GM12878 (cell line): ENCODE data around the gene SPTSSB. TPM values are rescaled to one million over a fixed set of nuclear protein-coding genes. Genes with fewer than 3 reads are reported as not detected.

Source experiments
- ATAC-seq: fragments of 200-7000 bp; cut with Tn5 transposase; 3 replicates; pipeline ENCODE4 v1.9.1; 2020; ENCODE audit warnings: mild to moderate bottlenecking, moderate library complexity
- BruUV-seq: library from RNA; stranded (reverse); fragments of 400-500 nt; replicated peaks from 2 replicates; lab custom pipeline; 2021; lab: Mats Ljungman, UMichigan
- CTCF ChIA-PET: fragments of 300-600 bp; sonication (Branson Sonifier 250); formaldehyde crosslinking; extraction: SDS; loops from one replicate; lab custom pipeline; 2021; ENCODE audit warnings: inconsistent platforms; lab: Yijun Ruan, JAX
- POLR2A ChIA-PET: fragments of 350-600 bp; formaldehyde crosslinking; extraction: SDS; loops from one replicate; lab custom pipeline; 2021; ENCODE audit warnings: inconsistent platforms; lab: Charles Lee
- RAD21 ChIA-PET: fragments of 300-600 bp; sonication (Branson Sonifier 250); formaldehyde crosslinking; loops from one replicate; lab custom pipeline; 2023; ENCODE audit warnings: antibody characterized with exemption; ENCODE audit not compliant: unreplicated experiment; lab: Charles Lee
- SMC1A ChIA-PET: fragments of 300-600 bp; sonication (Branson Sonifier 250); formaldehyde crosslinking; loops from one replicate; lab custom pipeline; 2023; ENCODE audit not compliant: unreplicated experiment, uncharacterized antibody; lab: Charles Lee
- DNase-seq: peaks from one replicate; pipeline ENCODE4 v3.0.0-alpha.2; 2011; ENCODE audit warnings: low read depth, low spot score
- FAIRE-seq: peaks from 3 replicates; lab custom pipeline; 2011; peaks lifted over from hg19 to GRCh38; lab: Jason Lieb, UNC
- H2AFZ ChIP-seq: 2 replicates; pipeline ENCODE4 v1.6.0; 2011; ENCODE audit warnings: low read depth, low read length, control low read depth; ENCODE audit not compliant: control insufficient read depth
- H3K27ac ChIP-seq: 2 replicates; pipeline ENCODE4 v1.5.1; 2011; ENCODE audit warnings: control low read depth; ENCODE audit not compliant: control insufficient read depth, insufficient read depth
- H3K27me3 ChIP-seq, 2 experiments: replicated peaks in 1 of 2; 2 replicates each; pipeline versions ENCODE4 v1.6.0 to v1.6.1; 2011; ENCODE audit warnings: low read length in 1 of 2; ENCODE audit not compliant: control insufficient read depth in 2 of 2, insufficient read depth in 2 of 2
- H3K36me3 ChIP-seq, 2 experiments: 2 replicates each; pipeline ENCODE4 v1.5.1; 2011; ENCODE audit warnings: low read length in 1 of 2; ENCODE audit not compliant: control insufficient read depth in 2 of 2, insufficient read depth in 2 of 2
- H3K4me1 ChIP-seq: 2 replicates; pipeline ENCODE4 v1.6.1; 2011; ENCODE audit warnings: mild to moderate bottlenecking, low read length, moderate library complexity, mixed read lengths; ENCODE audit not compliant: control insufficient read depth, insufficient read depth
- H3K4me2 ChIP-seq: 2 replicates; pipeline ENCODE4 v1.6.0; 2011; ENCODE audit warnings: control low read depth; ENCODE audit not compliant: control insufficient read depth, insufficient read depth
- H3K4me3 ChIP-seq: fragments of 200-600 bp; sonication (generic); 2 replicates; pipeline ENCODE4 v1.5.1; 2016
- H3K79me2 ChIP-seq: 2 replicates; pipeline ENCODE4 v1.6.0; 2011; ENCODE audit warnings: low read length; ENCODE audit not compliant: control insufficient read depth, insufficient read depth
- H3K9ac ChIP-seq: 2 replicates; pipeline ENCODE4 v1.8.0; 2011; ENCODE audit warnings: low read length, control low read depth, mixed read lengths; ENCODE audit not compliant: control insufficient read depth, insufficient read depth
- H3K9me3 ChIP-seq: replicated peaks from 3 replicates; pipeline ENCODE4 v1.5.1; 2011; ENCODE audit warnings: mild to moderate bottlenecking, low read length; ENCODE audit not compliant: control insufficient read depth, insufficient read depth
- H4K20me1 ChIP-seq: 2 replicates; pipeline ENCODE4 v1.6.0; 2011; ENCODE audit not compliant: control insufficient read depth, insufficient read depth
- BACH1 ChIP-seq: fragments of 450-650 bp; IDR thresholded peaks from 2 replicates; pipeline ENCODE4 v1.6.1; 2017; ENCODE audit warnings: mild to moderate bottlenecking, borderline replicate concordance
- CREB1 ChIP-seq: IDR thresholded peaks from 2 replicates; pipeline ENCODE4 v1.6.1; 2012; ENCODE audit warnings: low read depth, mild to moderate bottlenecking, inconsistent platforms
- GABPA ChIP-seq: IDR thresholded peaks from 2 replicates; pipeline ENCODE4 v1.6.1; 2014; ENCODE audit warnings: antibody characterized with exemption, low read depth, mild to moderate bottlenecking, inconsistent platforms
- HDGF ChIP-seq: fragments of 450-650 bp; IDR thresholded peaks from 2 replicates; pipeline ENCODE4 v1.6.1; 2016; ENCODE audit warnings: antibody characterized with exemption
- KLF5 ChIP-seq: fragments of 450-650 bp; IDR thresholded peaks from 2 replicates; pipeline ENCODE4 v1.6.1; 2014; ENCODE audit warnings: mild to moderate bottlenecking; ENCODE audit not compliant: partially characterized antibody
- NFYA ChIP-seq: IDR thresholded peaks from 2 replicates; pipeline ENCODE4 v1.6.1; 2011; ENCODE audit warnings: low read depth, mild to moderate bottlenecking, low read length, improper control_type of control experiment, borderline replicate concordance
- SREBF1 ChIP-seq: IDR thresholded peaks from 2 replicates; pipeline ENCODE4 v1.6.1; 2012; ENCODE audit warnings: mild to moderate bottlenecking, low read length
- STAT3 ChIP-seq: IDR thresholded peaks from 2 replicates; pipeline ENCODE4 v1.6.1; 2011; ENCODE audit warnings: low read depth, low read length, improper control_type of control experiment
- TBL1XR1 ChIP-seq: IDR thresholded peaks from 2 replicates; pipeline ENCODE4 v1.6.1; 2012; ENCODE audit warnings: low read depth, low read length, improper control_type of control experiment
- ZSCAN29 ChIP-seq: fragments of 450-650 bp; IDR thresholded peaks from 2 replicates; pipeline ENCODE4 v1.6.1; 2017; ENCODE audit warnings: mild to moderate bottlenecking, moderate library complexity
- WGBS: methylation state at CpG from one replicate; pipeline ENCODE4 v1.1.6; 2016; ENCODE audit warnings: low lambda C conversion rate; ENCODE audit not compliant: insufficient replicate concordance, insufficient coverage; ENCODE audit errors: missing lambda C conversion rate; 5-methylcytosine and 5-hydroxymethylcytosine counted together
- in situ Hi-C: fragments of 300-500 bp; cut with MboI; formaldehyde crosslinking; loops from 9 replicates; pipeline ENCODE4 v1.14.3; 2018; ENCODE audit warnings: mixed read lengths
- intact Hi-C: fragments of 100-400 bp; cut with micrococcal nuclease; formaldehyde crosslinking; loops from one replicate; pipeline ENCODE4 v1.14.2; 2022; ENCODE audit not compliant: unreplicated experiment
- polyA plus RNA-seq, 11 experiments: library from polyadenylated mRNA; depleted of rRNA in 4 of 11; unstranded in 6 of 11; stranded (reverse) in 5 of 11; fragments of >200 nt; fragmentation: Nextera tagmentation in 4 of 11; fragmentation: Illumina TruSeq in 1 of 11; extraction: Ambion mirVana in 4 of 11; extraction: Trizol in 1 of 11; gene quantifications; 1 replicate in 1 of 11; 2 replicates in 10 of 11; pipeline versions ENCODE4 v1.2.1 to v1.2.3, GENCODE V29; 2011 to 2016; ENCODE audit warnings: inconsistent platforms in 2 of 11, missing spikeins in 2 of 11, low read depth in 1 of 11
- total RNA-seq, 4 experiments: library from RNA; depleted of rRNA in 3 of 4; stranded (reverse); fragments of >200 nt in 3 of 4; fragmentation: Illumina TruSeq in 1 of 4; extraction: Trizol in 1 of 4; gene quantifications; 2 replicates each; pipeline versions ENCODE4 v1.2.1 to v1.2.3, GENCODE V29; 2013 to 2021
- TF ChIP-seq, protein P1 (sequence below): fragments of 450-650 bp; IDR thresholded peaks from 2 replicates; pipeline ENCODE4 v1.6.1; 2014; ENCODE audit warnings: mild to moderate bottlenecking
- TF ChIP-seq, protein P2 (sequence below): fragments of 450-650 bp; IDR thresholded peaks from 2 replicates; pipeline ENCODE4 v1.6.1; 2016; ENCODE audit warnings: mild to moderate bottlenecking
- TF ChIP-seq, protein P3 (sequence below): IDR thresholded peaks from 2 replicates; pipeline ENCODE4 v1.6.1; 2012; ENCODE audit warnings: mild to moderate bottlenecking, low read depth, low read length

Gene SPTSSB
- total and polyA plus RNA-seq, 10 of the 15 experiments (the other 5 are each of a cell fraction or from before 2014, with no cell fraction given) = 0.19 to 30.6 (median 0.91) TPM

DNA sequence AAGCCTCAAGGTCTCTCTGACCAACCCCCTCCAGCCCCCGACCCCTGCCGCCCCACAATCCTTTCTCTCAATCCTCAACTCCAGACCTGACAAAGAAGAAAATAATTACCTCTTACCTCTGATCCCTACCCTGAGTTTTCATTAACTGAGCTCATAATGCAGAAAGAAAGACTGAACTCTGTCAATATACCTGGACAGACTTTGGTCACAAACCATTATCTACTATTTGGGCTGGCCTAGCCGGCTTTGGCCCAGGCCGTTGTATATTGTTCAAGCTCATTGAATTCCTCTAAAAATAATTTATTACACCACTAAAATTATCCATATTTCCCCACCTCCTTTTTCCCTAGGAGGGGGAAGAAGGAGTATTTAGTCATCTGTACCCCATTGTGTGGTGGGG, 29.3 kb upstream of the SPTSSB start:
- no peaks in the 10 kb centered on the region; the same call in 2 of the 3 replicates for H3K9me3 ChIP-seq
- no peaks in the 10 kb centered on the region for H3K4me1 ChIP-seq
- H3K4me2 ChIP-seq = no peak overlapping the region
- H4K20me1 ChIP-seq = no peaks in the 10 kb centered on the region
- no peak overlapping the region for H3K27ac ChIP-seq
- DNase-seq (no peak), FAIRE-seq (no peak), ATAC-seq (no peak)
- in situ Hi-C loops = no loop called here
- POLR2A ChIA-PET = no interaction called here
- H3K79me2 ChIP-seq = no peaks in the 10 kb centered on the region
- SMC1A ChIA-PET = interaction anchor here (0.7 to 1.9 kb wide), 6 partner anchors 8 to 54 kb away, joined by 3 to 6 read pairs (median 4); no protein-coding TSS in a partner anchor
- CTCF ChIA-PET = interaction anchor here (0.8 to 1.7 kb wide), 3 partner anchors 9 to 125 kb away, joined by 3 to 9 read pairs (median 3); no protein-coding TSS in a partner anchor
- no peak for TF ChIP-seq TBL1XR1
- TF ChIP-seq, protein P1, sequence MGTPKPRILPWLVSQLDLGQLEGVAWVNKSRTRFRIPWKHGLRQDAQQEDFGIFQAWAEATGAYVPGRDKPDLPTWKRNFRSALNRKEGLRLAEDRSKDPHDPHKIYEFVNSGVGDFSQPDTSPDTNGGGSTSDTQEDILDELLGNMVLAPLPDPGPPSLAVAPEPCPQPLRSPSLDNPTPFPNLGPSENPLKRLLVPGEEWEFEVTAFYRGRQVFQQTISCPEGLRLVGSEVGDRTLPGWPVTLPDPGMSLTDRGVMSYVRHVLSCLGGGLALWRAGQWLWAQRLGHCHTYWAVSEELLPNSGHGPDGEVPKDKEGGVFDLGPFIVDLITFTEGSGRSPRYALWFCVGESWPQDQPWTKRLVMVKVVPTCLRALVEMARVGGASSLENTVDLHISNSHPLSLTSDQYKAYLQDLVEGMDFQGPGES = no peak
- no peak for TF ChIP-seq CREB1
- no peak for TF ChIP-seq KLF5
- TF ChIP-seq NFYA = no peak
- TF ChIP-seq GABPA = no peak
- TF ChIP-seq HDGF = no peak
- no peak for TF ChIP-seq SREBF1
- TF ChIP-seq BACH1 = no peak
- TF ChIP-seq, protein P2, sequence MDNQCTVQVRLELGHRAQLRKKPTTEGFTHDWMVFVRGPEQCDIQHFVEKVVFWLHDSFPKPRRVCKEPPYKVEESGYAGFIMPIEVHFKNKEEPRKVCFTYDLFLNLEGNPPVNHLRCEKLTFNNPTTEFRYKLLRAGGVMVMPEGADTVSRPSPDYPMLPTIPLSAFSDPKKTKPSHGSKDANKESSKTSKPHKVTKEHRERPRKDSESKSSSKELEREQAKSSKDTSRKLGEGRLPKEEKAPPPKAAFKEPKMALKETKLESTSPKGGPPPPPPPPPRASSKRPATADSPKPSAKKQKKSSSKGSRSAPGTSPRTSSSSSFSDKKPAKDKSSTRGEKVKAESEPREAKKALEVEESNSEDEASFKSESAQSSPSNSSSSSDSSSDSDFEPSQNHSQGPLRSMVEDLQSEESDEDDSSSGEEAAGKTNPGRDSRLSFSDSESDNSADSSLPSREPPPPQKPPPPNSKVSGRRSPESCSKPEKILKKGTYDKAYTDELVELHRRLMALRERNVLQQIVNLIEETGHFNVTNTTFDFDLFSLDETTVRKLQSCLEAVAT = no peak
- TF ChIP-seq, protein P3, sequence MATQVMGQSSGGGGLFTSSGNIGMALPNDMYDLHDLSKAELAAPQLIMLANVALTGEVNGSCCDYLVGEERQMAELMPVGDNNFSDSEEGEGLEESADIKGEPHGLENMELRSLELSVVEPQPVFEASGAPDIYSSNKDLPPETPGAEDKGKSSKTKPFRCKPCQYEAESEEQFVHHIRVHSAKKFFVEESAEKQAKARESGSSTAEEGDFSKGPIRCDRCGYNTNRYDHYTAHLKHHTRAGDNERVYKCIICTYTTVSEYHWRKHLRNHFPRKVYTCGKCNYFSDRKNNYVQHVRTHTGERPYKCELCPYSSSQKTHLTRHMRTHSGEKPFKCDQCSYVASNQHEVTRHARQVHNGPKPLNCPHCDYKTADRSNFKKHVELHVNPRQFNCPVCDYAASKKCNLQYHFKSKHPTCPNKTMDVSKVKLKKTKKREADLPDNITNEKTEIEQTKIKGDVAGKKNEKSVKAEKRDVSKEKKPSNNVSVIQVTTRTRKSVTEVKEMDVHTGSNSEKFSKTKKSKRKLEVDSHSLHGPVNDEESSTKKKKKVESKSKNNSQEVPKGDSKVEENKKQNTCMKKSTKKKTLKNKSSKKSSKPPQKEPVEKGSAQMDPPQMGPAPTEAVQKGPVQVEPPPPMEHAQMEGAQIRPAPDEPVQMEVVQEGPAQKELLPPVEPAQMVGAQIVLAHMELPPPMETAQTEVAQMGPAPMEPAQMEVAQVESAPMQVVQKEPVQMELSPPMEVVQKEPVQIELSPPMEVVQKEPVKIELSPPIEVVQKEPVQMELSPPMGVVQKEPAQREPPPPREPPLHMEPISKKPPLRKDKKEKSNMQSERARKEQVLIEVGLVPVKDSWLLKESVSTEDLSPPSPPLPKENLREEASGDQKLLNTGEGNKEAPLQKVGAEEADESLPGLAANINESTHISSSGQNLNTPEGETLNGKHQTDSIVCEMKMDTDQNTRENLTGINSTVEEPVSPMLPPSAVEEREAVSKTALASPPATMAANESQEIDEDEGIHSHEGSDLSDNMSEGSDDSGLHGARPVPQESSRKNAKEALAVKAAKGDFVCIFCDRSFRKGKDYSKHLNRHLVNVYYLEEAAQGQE = no peak
- no peak for TF ChIP-seq ZSCAN29
- TF ChIP-seq STAT3 = no peak
- 74% methylated on average over 4 of the region's 4 CpGs for WGBS
- BruUV-seq = no TSS peak
- intact Hi-C loops = no loop called here
- no peak overlapping the region for H3K9ac ChIP-seq
- no peak overlapping the region for H3K4me3 ChIP-seq
- RAD21 ChIA-PET = no interaction called here
- no peaks in the 10 kb centered on the region for H3K27me3 ChIP-seq
- no peaks in the 10 kb centered on the region for H3K36me3 ChIP-seq
- no peak overlapping the region for H2AFZ ChIP-seq
